ENCODE data around the gene NUP210L.

NUP210L gene

GRCh38 chr1:154179946-154180687, 25.2 kb upstream of the NUP210L start:
- TF ChIP-seq GATA2 (IDR thresholded peaks at IDR 0.05; ENCODE audit: low read depth, low read length) (peak; percentile 13; the same call in 1 of the 2 replicates), GATA3 (IDR thresholded peaks at IDR 0.05; ENCODE audit: low read depth, low read length) (no peak)

DNA sequence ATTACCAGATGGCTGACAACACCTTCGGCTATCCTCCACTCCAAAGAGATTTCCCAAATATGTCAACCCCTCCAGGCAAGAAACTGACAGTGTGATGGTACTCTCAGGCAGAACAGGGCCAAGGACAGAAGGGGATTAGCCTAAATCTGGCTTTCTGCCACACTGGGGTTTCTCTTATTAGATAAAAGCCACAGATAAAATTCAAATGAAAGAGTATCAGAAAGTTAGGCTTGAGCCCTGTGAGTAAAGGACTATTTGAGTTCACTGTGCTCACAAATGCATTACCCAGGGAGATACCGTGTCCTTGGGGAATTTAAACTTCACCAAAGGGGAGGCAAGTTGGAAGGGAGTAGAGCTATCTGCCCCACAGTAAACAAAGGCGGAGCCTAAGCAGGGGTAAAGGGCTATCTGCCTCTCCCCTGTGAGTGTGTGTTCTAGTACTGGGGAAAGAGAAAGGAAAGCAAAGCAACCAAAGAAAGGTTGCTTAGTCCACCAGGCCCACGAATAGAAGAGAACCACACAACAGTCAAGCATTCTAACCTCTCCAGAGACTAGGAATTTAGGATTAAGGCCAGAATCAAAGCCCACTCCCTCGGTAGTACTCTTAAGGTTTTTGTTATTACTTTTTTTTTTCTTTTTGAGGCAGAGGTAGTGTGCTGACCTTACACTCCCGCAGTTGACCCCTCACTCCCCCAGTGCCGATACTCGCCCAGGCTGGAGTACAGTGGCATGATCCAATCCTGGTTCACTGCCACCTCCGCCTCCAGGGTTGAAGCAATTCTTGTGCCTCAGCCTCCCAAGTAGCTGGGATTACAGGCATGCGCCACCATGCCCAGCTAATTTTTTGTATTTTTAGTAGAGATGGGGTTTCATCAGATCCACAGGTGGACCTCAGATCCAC, 24.3 kb upstream of the NUP210L start:
- TF ChIP-seq GATA2 (IDR thresholded peaks at IDR 0.05; ENCODE audit: low read depth, low read length) (no peak), GATA3 (IDR thresholded peaks at IDR 0.05; ENCODE audit: low read depth, low read length) (no peak)

DNA sequence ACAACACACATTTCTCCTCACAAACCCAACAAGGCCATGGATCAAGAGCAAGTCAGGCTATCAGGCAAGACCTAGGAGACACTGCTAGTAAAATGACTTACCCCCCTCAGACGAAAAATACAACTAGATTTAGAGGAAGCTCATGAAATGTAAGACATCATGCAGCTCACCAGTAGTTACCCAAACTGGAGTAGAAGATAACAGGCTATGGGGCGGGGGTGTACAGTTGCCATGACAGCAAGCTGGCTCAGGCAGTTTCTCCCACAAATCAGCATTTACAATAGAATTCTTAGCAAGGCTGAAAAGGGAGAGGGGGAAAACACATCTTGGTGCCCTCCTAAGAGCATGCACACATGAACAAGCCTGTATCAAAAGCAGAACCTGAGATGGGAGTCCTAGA, 23.1 kb upstream of the NUP210L start:
- TF ChIP-seq GATA3 (IDR thresholded peaks at IDR 0.05; ENCODE audit: low read depth, low read length) (no peak), GATA2 (IDR thresholded peaks at IDR 0.05; ENCODE audit: low read depth, low read length) (no peak)

DNA sequence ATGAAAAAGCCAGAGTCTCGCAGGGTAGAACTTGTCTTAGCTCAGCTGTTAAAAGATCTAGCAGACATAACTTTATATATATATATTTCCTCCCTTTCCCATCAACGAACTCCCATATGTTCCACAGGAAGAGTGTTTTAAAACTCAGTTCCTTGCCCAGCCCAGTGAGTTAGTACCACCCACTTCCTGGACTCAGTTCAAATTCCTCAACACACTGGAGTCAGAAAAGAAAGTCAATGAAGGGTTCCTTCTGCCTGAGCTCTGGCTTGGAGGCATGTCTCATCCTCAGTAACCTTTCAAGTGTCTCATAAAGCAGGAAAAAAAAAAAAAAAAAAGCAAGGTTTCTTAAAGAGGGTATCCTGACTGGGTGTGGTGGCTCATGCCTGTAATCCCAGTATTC, 21.5 kb upstream of the NUP210L start:
- TF ChIP-seq GATA3 (IDR thresholded peaks at IDR 0.05; ENCODE audit: low read depth, low read length) (no peak), GATA2 (IDR thresholded peaks at IDR 0.05; ENCODE audit: low read depth, low read length) (no peak)

GRCh38 chr1:154174654-154175053, 19.8 kb upstream of the NUP210L start:
- TF ChIP-seq GATA3 (IDR thresholded peaks at IDR 0.05; ENCODE audit: low read depth, low read length) (no peak), GATA2 (IDR thresholded peaks at IDR 0.05; ENCODE audit: low read depth, low read length) (no peak)

- TF ChIP-seq GATA3 (IDR thresholded peaks at IDR 0.05; ENCODE audit: low read depth, low read length), result no peak
- no peak for TF ChIP-seq GATA2 (IDR thresholded peaks at IDR 0.05; ENCODE audit: low read depth, low read length)
These were observed 17.0 kb upstream of the NUP210L start for GRCh38 chr1:154171880-154172279.

DNA sequence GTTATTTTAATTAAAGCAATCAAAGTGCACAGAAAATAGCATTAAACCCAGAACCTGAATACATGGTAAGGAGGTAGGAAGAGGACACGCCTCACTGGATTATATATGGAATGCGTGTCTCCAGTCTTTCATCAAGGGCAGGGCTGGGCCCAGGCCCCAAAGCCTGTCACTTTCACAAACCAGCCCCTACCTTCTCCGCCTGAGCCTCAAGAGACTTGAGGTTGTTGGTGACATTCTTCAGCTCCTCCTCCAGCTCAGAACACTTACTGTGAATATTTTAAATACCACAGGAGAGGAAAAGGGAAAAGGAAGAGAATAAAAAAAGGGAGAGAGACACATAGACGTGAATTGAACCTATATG, 16.3 kb upstream of the NUP210L start:
- no peak for TF ChIP-seq GATA2 (IDR thresholded peaks at IDR 0.05; ENCODE audit: low read depth, low read length)
- TF ChIP-seq GATA3 (IDR thresholded peaks at IDR 0.05; ENCODE audit: low read depth, low read length), result no peak

DNA sequence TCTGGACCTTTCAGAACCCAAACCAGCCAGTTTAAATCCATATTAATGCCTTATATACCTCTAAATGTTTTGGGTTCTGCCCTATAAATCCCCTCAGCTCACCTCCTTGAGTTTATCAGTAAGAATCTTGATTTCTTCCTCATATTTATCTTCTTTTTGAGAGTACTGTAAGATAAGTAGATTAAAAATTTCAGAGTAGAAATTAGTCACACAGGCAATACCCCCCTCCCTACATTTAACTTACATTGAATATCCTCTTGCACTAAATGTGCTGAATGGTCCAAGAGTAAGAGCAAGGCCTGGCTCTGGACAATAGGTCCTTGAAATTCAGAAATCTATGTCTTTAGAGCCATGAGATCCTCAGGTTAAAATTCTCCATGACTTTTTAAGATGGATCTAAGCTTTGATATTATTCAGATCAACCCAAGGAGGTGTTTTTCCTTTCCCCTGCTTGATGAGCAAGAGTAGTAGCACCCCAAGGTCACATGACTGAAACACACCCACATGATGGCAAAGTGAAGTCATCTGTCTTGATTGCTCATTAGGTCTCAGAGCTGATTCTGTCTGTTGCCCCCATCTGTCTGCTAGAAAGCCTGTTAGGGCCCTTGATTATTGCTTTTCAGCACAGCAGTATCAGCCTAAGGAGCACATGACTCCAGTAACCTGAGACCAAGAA, 15.8 kb upstream of the NUP210L start:
- TF ChIP-seq GATA3 (IDR thresholded peaks at IDR 0.05; ENCODE audit: low read depth, low read length) (no peak), GATA2 (IDR thresholded peaks at IDR 0.05; ENCODE audit: low read depth, low read length) (no peak)

DNA sequence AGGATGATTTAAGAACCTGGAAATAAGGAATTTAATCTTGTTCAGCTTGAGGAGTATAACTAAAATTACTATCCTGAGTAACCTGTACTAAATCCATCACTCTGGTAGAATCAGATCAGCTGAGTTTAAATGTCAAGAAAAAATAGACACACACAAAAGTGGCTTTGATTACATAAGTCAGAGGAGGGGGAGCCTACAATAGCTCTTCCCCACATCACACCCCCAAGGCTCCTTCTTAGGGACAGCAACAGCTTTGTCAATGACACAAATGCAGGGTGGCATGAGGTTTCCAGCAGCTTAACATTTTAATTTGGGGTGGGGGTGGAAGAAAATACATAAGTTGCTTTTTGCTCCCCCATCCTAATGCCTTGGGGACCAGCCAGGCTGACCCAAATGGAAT, 12.6 kb upstream of the NUP210L start:
- no peak for TF ChIP-seq GATA3 (IDR thresholded peaks at IDR 0.05; ENCODE audit: low read depth, low read length)

GRCh38 chr1:154166207-154166606, 11.3 kb upstream of the NUP210L start:
- TF ChIP-seq GATA3 (IDR thresholded peaks at IDR 0.05; ENCODE audit: low read depth, low read length), result no peak
- TF ChIP-seq GATA2 (IDR thresholded peaks at IDR 0.05; ENCODE audit: low read depth, low read length), result no peak

DNA sequence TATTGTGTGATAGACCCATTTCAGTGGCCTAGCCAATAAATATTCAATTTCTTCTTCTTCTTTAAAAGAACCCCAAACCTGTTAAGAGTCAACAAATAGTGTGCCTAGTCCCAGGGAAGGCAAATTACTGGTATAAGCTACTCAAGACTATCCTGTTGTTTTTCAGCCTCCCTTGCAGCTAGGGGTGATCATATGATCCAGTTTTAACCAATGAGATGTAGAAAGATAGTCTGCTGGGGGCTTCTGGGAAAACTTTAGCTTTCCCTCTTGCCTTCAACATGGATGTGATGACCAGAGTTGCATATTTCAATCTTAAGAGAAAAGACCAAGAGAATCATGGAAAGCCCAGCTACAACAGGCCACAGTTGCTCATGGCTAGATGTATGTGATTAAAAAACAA, 4.7 kb upstream of the NUP210L start:
- TF ChIP-seq GATA3 (IDR thresholded peaks at IDR 0.05; ENCODE audit: low read depth, low read length), result no peak
- no peak for TF ChIP-seq GATA2 (IDR thresholded peaks at IDR 0.05; ENCODE audit: low read depth, low read length)

DNA sequence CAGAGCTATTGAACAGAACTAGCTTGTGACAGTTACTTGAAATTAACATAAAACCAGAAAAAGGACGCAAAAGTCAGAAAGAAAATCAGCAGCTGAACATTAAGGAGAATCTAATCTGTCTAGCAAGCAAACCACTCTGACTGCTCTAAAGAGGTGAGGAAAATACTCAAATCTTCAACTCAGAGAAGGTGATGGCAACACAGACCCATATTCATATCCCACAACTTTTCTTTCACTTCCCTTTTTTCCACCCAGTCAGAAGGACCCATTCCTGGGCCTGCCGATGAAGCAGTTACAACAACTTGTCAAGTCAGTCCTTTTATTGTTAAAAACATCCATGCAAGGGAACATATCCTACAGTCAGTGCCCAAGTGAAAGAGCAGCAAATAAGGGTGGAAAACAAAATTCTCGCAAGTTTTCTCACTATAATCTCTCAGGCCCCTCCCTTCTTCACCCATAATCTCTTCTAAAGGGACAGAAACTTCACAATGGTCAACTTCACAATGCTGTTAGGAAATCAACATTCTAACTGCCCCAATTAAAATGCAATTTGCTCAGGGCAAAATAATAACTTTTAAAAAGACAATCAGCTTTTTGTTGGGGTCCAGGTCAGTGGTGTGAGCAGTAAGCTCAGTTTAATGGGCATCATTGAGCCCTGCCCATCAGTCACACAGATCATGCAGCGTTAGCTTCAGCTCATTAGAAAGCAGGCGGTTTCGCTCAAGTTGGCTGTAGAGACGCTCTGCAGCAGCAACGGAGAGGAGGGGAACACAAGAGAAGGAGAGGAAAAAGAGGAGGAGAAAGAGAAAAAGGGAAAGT, 3.6 kb upstream of the NUP210L start:
- no peak for TF ChIP-seq GATA3 (IDR thresholded peaks at IDR 0.05; ENCODE audit: low read depth, low read length)
- no peak for TF ChIP-seq GATA2 (IDR thresholded peaks at IDR 0.05; ENCODE audit: low read depth, low read length)

DNA sequence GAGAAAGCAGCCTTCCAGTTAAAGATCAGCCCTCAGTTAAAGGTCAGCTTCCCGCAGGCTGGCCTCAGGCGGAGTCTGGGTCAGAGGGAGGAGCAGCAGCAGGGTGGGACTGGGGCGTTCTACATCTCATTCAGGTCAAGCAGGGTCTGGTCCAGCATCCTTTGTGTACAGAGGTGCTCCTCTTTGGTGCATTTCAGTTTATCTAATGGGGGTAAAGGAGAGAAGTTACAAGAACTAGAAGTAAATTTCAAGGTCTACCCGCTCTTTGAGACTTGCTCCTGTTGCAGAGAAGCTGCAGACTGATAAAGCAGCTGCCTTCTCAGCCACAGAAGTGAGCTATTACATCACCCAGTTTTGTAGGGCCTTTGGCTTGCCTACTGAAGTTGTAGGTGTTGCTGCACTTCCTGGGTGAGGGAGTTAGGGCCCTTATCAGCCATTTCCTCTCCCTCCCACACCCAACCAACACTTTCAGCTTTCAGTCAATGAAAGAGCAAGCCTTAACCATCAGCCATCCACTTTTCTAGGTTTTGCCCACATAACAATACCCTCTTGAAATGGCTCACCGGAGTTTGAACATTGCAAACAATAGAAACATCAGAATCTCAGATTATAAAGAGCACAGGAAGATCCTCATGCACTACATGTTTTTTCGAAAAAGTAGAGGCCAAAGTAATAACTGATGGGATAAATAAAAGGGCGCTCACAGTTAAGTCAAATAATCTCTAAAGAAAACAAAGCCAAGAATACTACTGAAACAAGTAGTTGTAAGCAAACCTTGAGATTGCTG, 2.8 kb upstream of the NUP210L start:
- TF ChIP-seq GATA2 (IDR thresholded peaks at IDR 0.05; ENCODE audit: low read depth, low read length), result no peak
- TF ChIP-seq GATA3 (IDR thresholded peaks at IDR 0.05; ENCODE audit: low read depth, low read length), result no peak
